Upper lobe of right lung (tissue), 1 donor: ENCODE measurements around the gene UGT1A9. TPM values are rescaled to one million over a fixed set of nuclear protein-coding genes. Genes with fewer than 3 reads are reported as not detected.

Source experiments
- ATAC-seq: fragments of 200-7000 bp; cut with Tn5 transposase; one replicate; pipeline ENCODE4 v1.9.1; 2020; ENCODE audit warnings: mild to moderate bottlenecking, moderate library complexity
- DNase-seq: peaks from one replicate; pipeline ENCODE4 v3.0.0-alpha.2; 2020
- H3K27ac ChIP-seq: fragments of 200-600 bp; one replicate; pipeline ENCODE4 v1.8.0; 2022
- H3K27me3 ChIP-seq: fragments of 200-600 bp; one replicate; pipeline ENCODE4 v1.8.0; 2022; ENCODE audit warnings: mild to moderate bottlenecking
- H3K36me3 ChIP-seq: fragments of 200-600 bp; one replicate; pipeline ENCODE4 v1.8.0; 2022
- H3K4me1 ChIP-seq: fragments of 200-600 bp; one replicate; pipeline ENCODE4 v1.8.0; 2022
- H3K4me3 ChIP-seq: fragments of 200-600 bp; one replicate; pipeline ENCODE4 v1.8.0; 2022; ENCODE audit warnings: mild to moderate bottlenecking
- H3K9me3 ChIP-seq: fragments of 200-600 bp; one replicate; pipeline ENCODE4 v1.8.0; 2022
- intact Hi-C: fragments of 100-400 bp; cut with DNase I; formaldehyde crosslinking; loops from one replicate; pipeline ENCODE4 v1.11.0; 2022
- total RNA-seq: library from RNA; stranded (reverse); fragmentation: NEBNext Ultra II Directional; extraction: Animal tissue kit (Norgen Biotek cat#: 25700); gene quantifications from one replicate; pipeline ENCODE4 v1.2.1, GENCODE V29; 2021
- TF ChIP-seq, protein P1 (sequence below): fragments of 200-600 bp; IDR thresholded peaks from one replicate; pipeline ENCODE4 v1.8.0; 2022; ENCODE audit warnings: antibody characterized with exemption
- donor health status: DM: no; HTN: yes; CAD: no; lungs with severe emphysema.

UGT1A9 gene
- total RNA-seq, 1 donor from 2014 or later = not detected

DNA sequence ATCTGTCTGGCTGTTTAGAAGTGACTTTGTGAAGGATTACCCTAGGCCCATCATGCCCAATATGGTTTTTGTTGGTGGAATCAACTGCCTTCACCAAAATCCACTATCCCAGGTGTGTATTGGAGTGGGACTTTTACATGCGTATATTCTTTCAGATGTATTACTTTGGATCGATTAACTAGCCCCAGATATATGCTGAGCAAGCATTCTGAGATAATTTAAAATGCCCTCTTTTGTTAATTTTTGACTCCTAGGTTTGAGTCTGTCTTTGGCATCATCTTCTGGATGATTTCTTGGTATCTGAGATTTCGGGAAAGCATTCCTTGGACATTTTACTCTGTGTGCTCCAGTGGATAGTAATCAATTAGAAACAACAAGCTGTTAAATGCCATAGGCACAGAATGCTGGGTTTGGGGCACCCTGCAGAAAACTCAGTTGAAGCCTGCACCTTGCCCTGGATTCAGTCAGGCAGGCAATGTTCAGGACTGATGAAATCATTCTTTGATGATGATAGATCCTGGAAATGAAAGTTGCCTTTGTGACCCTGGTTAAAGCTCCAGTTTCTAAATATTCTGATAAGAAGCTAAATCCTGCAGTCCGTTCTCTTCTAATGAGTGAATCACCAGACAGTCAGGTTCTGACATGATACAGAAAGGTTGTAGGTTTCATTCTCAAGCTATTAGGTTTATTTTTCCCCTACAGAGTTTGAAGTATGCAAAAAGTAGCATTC lies 89.5 kb downstream of the UGT1A9 start:
- Histone ChIP-seq H3K27ac (no peak overlapping the region), H3K36me3 (no peaks in the 10 kb centered on the region), H3K9me3 (no peaks in the 10 kb centered on the region), H3K4me3 (no peak overlapping the region), H3K27me3 (no peaks in the 10 kb centered on the region), H3K4me1 (no peaks in the 10 kb centered on the region)
- intact Hi-C loops = no loop called here
- TF ChIP-seq, protein P1, sequence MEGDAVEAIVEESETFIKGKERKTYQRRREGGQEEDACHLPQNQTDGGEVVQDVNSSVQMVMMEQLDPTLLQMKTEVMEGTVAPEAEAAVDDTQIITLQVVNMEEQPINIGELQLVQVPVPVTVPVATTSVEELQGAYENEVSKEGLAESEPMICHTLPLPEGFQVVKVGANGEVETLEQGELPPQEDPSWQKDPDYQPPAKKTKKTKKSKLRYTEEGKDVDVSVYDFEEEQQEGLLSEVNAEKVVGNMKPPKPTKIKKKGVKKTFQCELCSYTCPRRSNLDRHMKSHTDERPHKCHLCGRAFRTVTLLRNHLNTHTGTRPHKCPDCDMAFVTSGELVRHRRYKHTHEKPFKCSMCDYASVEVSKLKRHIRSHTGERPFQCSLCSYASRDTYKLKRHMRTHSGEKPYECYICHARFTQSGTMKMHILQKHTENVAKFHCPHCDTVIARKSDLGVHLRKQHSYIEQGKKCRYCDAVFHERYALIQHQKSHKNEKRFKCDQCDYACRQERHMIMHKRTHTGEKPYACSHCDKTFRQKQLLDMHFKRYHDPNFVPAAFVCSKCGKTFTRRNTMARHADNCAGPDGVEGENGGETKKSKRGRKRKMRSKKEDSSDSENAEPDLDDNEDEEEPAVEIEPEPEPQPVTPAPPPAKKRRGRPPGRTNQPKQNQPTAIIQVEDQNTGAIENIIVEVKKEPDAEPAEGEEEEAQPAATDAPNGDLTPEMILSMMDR = no peak
- DNase-seq = no peak
- ATAC-seq = no peak

DNA sequence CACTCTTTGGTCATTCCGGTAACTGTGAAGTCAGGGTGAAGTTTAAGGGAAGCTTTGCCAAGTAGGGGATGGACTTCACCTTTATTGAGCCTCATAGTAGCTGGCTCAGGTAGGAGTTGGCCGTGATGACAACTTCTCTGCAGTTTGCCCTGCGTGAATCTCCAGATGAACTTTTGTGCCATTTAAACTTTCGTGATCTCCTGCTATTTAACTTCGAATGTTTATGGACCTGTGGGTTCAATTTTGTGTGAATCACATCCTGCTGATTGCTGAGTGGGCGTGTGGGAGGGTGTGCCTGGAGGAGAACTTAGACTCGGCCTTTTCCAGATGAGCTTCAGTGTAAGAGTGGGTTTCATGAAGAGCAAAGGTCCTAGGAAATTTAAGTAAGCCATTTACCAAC lies 92.6 kb downstream of the UGT1A9 start:
- H3K4me3 ChIP-seq = no peak overlapping the region
- H3K27me3 ChIP-seq = no peaks in the 10 kb centered on the region
- DNase-seq (no peak), ATAC-seq (no peak)
- TF ChIP-seq, protein P1 = no peak
- no peak overlapping the region for H3K27ac ChIP-seq
- intact Hi-C loops = no loop called here
- no peaks in the 10 kb centered on the region for H3K9me3 ChIP-seq
- H3K4me1 ChIP-seq = no peaks in the 10 kb centered on the region
- H3K36me3 ChIP-seq = no peaks in the 10 kb centered on the region

DNA sequence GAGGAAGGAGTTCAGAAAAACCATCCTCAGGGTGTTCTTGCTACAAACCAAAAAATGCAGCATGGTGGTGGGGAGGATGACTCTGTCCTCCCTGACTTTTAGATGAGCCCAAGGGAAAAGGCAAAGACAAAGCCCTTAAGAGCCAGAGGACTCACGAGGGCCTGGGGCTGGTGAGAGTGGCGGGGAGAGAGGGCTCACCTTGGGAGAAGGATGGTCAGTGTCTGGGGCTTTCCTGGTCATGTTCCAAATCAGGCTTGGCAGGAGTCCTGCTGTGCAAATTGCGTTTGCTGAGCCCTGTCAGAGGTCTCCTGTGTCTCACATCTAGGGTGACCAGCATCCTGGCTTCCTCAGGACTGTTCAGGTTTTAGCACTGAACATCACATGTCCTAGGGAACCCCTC lies 93.1 kb downstream of the UGT1A9 start:
- TF ChIP-seq, protein P1 = no peak
- no peaks in the 10 kb centered on the region for H3K36me3 ChIP-seq
- DNase-seq (no peak), ATAC-seq (no peak)
- no peaks in the 10 kb centered on the region for H3K27me3 ChIP-seq
- no peak overlapping the region for H3K4me3 ChIP-seq
- H3K4me1 ChIP-seq = no peaks in the 10 kb centered on the region
- no peak overlapping the region for H3K27ac ChIP-seq
- intact Hi-C loops = no loop called here
- no peaks in the 10 kb centered on the region for H3K9me3 ChIP-seq

DNA sequence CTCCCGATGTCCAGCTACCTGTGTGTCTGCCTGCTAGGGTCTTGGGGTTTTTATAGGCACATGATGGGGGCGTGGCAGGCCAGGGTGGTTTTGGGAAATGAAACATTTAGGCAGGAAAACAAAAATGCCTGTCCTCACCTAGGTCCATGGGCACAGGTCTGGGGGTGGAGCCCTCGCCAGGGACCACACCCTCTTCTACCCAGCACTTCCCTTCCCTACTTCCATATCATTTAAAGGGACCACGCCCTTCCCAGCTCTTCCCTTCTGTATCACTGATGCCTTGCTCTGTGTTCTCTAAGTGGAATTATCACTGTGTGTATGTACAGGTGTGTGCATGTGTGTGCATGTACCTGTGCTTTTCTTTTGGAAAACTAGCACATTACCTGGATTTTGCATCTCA lies 94.7 kb downstream of the UGT1A9 start:
- H3K9me3 ChIP-seq = no peaks in the 10 kb centered on the region
- intact Hi-C loops = no loop called here
- ATAC-seq = no peak

DNA sequence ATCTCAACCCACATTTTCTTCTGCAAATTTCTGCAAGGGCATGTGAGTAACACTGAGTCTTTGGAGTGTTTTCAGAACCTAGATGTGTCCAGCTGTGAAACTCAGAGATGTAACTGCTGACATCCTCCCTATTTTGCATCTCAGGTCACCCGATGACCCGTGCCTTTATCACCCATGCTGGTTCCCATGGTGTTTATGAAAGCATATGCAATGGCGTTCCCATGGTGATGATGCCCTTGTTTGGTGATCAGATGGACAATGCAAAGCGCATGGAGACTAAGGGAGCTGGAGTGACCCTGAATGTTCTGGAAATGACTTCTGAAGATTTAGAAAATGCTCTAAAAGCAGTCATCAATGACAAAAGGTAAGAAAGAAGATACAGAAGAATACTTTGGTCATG lies 96.4 kb downstream of the UGT1A9 start:
- DNase-seq (no peak), ATAC-seq (no peak)
- intact Hi-C loops = no loop called here
- Histone ChIP-seq H3K27me3 (no peaks in the 10 kb centered on the region), H3K4me3 (no peak overlapping the region), H3K4me1 (no peaks in the 10 kb centered on the region), H3K9me3 (no peaks in the 10 kb centered on the region), H3K27ac (no peak overlapping the region), H3K36me3 (no peaks in the 10 kb centered on the region)
- TF ChIP-seq, protein P1 = no peak

More for the DNA sequence above, 94.7 kb downstream of the UGT1A9 start:
- DNase-seq = no peak
- no peaks in the 10 kb centered on the region for H3K36me3 ChIP-seq
- H3K4me3 ChIP-seq = no peak overlapping the region
- no peak overlapping the region for H3K27ac ChIP-seq
- no peaks in the 10 kb centered on the region for H3K27me3 ChIP-seq
- TF ChIP-seq, protein P1 = no peak
- H3K4me1 ChIP-seq = no peaks in the 10 kb centered on the region

DNA sequence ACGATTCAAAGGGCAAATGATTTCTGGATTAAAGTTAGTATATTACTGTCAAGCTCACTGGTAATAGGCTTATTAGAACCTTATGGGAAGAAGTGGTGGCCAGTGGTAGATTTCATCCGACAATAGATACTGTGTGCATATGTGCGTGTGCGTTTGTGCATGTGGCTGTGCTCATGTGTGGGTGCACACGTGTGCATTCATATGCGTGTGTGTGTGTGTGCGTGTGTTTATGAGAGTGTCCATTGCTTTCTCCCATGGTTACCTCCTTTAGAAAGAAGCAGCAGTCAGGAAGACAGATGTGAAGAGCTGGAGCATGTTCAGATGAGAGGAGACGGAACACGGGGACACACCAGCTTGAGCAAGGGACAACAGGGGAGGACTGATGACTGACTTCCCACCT lies 97.6 kb downstream of the UGT1A9 start:
- no peak overlapping the region for H3K4me3 ChIP-seq
- intact Hi-C loops = no loop called here
- no peaks in the 10 kb centered on the region for H3K36me3 ChIP-seq
- no peaks in the 10 kb centered on the region for H3K9me3 ChIP-seq
- ATAC-seq (no peak), DNase-seq (no peak)
- no peaks in the 10 kb centered on the region for H3K4me1 ChIP-seq
- H3K27ac ChIP-seq = no peak overlapping the region
- TF ChIP-seq, protein P1 = no peak
- no peaks in the 10 kb centered on the region for H3K27me3 ChIP-seq
